Stimulated activated CD4-positive, alpha-beta T cell treated with anti-CD3 and anti-CD28 coated beads, Interleukin-4, amount 100 ng/mL, for 48 hours (primary cell): ENCODE measurements around the gene PDZD2.
"Not testable (repeated sequence)": the region's sequence is repeated elsewhere in the genome, so short reads cannot be mapped to it uniquely, and the experiment has no call there.

Source experiments
- DNase-seq, 2 donors: peaks; one replicate each; pipeline ENCODE4 v3.0.0-alpha.2; 2020; ENCODE audit warnings: low read depth in 2 of 2

Gene PDZD2

GRCh38 chr5:31975189-31975612 is 336.3 kb downstream of the PDZD2 start:
- DNase-seq, result not testable (repeated sequence)

- no peak for DNase-seq
These were observed 337.2 kb downstream of the PDZD2 start for GRCh38 chr5:31976169-31976568.

DNA sequence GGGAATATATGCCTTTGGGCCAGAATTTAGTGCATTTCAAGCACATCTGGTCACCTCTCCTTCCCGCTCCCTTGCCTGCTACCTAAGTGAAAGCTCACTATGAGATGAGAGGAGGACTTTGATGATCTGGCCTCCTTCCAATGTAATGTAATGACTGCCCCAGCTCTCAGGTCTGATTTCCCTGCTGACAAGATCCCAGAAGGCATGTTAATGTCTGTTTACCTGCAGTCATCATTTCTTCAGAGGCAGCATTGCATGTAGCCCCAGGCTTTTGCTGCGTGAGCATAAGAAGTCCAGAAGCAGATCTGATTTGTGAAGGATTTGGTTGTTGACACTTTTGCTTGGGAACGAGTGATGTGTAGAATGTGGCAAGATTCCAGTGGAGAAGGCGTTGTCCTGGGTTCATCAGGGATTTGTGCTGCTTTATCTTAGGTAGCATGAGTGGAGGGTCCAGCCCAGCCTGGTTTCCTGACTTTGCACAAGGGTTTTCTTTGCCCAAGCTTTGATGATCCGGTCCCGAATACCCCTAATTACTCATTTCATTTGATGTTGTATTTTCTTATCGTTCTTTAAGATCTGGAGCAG is 342.5 kb downstream of the PDZD2 start:
- no peak for DNase-seq

DNA sequence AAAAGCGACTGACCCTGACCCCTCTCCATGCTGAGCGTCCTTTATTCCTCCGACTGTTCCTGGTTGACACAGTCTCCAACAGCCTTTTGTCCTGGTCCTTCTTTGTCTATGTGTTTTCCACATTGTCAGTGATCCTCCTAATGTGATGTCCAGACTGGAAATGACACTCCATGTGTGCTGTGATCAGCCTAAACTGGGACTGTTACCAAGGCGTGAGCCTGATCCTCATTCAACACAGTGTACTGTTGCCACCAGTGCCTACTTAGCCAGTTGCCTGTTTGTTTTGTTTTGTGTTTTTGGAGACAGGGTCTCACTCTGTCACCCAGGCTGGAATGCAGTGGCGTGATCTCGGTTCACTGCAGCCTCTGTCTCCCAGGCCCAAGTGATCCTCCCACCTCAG is 343.1 kb downstream of the PDZD2 start:
- DNase-seq, result no peak

DNA sequence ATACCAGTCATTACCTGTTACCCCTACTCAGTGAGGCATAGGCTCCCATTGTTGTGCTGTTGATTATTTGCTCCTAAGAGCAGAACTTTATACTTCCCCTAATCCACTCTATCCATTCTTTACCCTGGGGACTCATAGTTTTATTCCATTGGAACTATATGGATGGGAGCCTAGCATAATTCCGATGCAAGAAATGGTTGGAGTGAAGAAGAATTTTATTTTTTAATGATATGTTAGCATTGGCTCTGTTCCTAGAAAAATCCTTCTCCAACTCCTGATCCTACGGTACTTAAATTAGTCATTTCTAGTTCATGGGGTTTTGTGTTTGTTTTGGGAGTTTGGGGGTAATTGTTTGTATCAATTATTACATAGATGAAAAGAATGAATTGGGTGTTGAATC is 343.7 kb downstream of the PDZD2 start:
- DNase-seq, result no peak

- no peak for DNase-seq
These were observed 344.9 kb downstream of the PDZD2 start for GRCh38 chr5:31983851-31984250.

- DNase-seq, result no peak
These were observed 345.8 kb downstream of the PDZD2 start for GRCh38 chr5:31984691-31985090.

DNA sequence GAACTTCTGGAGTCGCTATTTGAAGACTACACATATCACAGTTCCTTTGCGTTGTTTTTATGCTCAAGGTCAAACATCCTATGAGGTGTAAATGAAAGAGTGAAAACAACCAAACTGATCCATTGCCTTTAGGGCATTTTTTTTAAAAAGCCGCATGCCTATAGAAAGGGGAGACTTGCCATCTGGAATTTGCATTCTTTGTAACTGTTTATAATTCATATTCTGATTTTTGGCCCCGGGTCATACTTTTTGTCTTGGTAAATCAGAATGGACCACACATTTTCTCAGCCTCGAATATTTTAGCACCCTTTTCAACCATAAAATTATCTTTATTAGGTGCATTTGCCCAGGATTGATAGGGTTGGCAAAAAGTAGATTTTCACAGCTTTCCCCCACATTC is 347.2 kb downstream of the PDZD2 start:
- DNase-seq, result no peak

DNA sequence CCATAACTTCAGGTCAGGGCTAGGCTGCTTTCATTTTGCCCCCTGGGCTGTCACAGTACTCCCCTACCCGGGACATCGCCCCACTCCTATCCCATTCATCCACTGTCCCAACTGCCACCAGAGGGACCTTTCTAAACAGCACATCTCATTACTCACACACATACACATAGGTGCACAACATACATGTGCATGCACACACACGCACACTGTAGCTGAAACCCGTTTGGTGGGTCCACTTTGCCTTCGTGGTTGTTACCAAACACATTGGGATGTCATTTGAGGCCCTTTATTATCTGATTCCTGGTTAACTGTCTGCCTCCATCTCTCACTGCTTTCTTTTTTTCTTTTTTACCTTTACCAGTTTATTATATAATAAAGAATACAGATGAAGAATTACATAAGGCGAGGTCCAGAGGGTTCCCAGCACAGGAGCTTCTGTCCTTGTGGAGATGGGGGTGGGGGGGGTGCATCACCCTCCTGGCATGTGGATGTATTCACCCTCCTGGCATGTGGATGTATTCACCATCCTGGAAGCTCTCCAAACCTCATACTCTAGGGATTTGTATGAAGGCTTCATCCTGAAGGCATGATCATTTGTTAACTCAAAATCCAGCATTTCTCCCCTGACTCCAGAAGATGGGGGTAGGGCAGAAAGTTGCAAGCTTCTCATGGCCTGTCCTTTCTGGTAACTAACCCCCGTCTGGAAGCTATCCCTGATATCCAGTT is 349.2 kb downstream of the PDZD2 start:
- no peak for DNase-seq

DNA sequence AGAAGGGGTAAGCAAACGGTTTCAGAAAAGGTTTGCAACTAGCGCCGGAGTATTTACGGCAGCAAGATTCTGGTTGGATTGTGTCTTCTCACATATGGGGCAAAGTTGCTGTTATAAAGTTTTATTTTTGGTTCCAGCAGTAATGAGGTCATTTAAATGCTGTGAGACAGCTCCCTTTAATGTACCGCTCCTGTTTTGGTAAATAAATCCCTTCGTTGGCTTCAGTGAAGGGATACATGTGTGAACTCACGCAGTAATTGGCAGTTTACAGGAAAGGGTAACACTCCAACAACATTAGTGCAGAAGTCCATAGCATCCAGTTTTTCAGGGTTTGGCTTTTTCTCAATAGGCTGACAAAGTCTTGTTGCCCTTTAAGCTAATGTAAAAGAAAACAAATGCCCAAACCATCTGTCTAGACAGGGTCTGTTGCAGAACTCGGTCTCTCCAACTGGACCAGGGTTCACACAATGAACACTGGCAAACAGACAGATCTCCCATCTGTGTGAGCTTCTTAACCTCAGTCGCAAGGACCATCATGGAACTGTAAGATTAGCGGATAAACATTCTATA is 351.2 kb downstream of the PDZD2 start:
- no peak for DNase-seq

DNA sequence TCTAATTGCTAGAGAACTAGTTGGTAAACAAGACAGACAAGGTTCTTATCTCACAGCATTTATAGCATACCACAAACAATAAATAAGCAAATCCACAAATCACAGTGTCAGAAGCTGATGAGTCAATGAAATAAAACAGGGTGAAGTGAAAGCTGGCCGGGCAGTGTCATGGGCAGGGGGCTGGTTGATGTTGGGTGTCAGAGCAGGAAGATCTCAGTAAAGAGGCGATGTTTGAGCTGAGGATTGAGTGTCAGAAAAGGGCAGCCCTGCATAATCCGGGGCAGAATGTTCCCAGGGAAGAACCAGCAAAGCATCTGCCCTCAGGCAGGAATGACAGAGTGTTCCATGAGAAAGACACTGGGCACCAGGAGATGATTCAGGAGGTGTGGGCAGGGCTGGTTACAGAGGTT is 351.8 kb downstream of the PDZD2 start:
- DNase-seq, result no peak

- no peak for DNase-seq
These were observed 353.4 kb downstream of the PDZD2 start for GRCh38 chr5:31992377-31992776.

- DNase-seq, result no peak
These were observed 354.4 kb downstream of the PDZD2 start for GRCh38 chr5:31993165-31993961.

DNA sequence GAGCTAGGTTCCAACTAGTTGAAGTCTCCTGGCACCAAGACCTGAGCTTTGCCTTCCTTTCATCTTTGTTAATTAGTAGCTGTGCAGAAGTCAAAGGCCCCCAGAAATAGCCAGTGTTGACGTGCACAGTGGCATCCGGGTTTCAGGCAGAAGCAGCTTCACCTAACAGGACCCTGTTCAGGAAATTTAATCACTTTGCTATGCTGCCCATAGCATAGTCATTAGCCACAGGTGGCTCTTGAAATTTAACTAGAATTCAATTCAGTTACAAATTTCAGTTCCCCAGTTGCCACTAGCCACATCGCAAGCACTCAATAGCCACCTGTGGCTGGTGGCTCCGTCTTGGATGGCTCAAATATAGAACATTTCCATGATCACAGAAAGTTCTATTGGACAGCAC is 356.1 kb downstream of the PDZD2 start:
- no peak for DNase-seq

DNA sequence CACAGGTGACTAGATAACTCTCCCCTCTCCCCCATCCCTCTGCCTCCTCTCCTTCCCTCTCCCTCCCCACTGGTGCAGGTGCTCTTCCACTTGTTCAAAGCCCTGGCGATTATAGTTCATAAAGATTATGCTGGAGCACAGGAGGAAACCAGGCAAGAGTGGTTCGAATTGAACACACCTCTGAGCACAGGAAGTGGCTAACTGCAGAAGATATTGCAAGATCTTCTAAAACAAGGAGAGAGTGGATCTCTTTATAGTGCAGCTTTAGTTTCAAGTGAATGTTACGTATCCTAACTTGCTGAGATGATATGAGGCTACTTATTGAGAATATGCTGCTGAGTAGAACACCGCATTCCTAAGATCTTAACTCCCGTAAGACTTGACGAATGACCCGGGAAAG is 356.8 kb downstream of the PDZD2 start:
- DNase-seq, result no peak

GRCh38 chr5:31996909-31997308 is 358.0 kb downstream of the PDZD2 start:
- no peak for DNase-seq

DNA sequence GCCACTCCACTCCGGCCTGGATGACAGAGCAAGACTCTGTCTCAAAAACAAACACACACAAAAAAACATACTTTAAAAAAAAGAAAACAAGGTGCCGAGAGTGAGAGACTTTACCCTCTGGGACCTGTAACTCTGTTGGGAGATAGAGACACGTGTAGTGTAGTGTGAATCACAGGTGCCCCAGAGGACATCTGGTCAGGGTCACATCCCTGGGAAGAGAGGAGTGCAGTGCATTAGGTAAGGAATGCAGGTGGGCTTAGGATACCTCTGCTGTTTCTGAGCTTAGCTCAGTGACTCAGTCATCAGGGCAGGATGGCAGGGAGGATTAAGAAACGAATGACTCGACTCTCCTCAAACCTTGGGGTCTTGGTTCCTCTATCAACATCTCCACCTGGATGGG is 360.5 kb downstream of the PDZD2 start:
- DNase-seq, result no peak

- DNase-seq, result no peak
These were observed 361.8 kb downstream of the PDZD2 start for GRCh38 chr5:32000731-32001130.

DNA sequence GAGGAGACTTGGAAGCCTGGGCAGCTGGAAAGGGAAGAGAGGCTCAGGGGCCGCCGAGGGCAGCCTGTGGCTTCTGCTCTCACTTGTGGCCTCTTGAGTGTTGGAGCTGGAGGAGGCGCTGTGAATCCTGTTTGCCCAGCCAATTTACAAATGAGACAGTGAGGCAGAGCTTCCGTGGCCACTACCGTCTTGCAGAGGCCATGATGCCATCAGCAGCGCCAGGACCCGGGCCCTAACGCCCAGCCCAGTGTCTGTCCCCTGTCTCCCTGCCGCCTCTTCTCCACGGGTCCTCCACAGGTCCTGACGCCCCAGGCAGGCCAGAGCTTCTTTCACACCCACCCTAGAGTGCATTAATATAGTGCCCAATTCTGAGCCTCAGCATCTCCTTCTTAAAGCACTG is 362.4 kb downstream of the PDZD2 start:
- DNase-seq, result no peak

- DNase-seq, result no peak
These were observed 362.8 kb downstream of the PDZD2 start for GRCh38 chr5:32001707-32002106.

- DNase-seq, result no peak
These were observed 363.8 kb downstream of the PDZD2 start for GRCh38 chr5:32002755-32003154.

GRCh38 chr5:32003981-32004380 is 365.1 kb downstream of the PDZD2 start:
- no peak for DNase-seq

- no peak for DNase-seq
These were observed 365.5 kb downstream of the PDZD2 start for GRCh38 chr5:32004404-32004803.
